Endothelial cell of umbilical vein (primary cell): ENCODE data around the gene F3. TPM values are rescaled to one million over a fixed set of nuclear protein-coding genes. Genes with fewer than 3 reads are reported as not detected.

Experiments
- BruUV-seq: library from RNA; stranded (reverse); fragments of 400-500 nt; replicated peaks from 2 replicates; lab custom pipeline; 2021; lab: Mats Ljungman, UMichigan
- CTCF ChIA-PET: fragments of 300-600, 350-600 bp; sonication (Branson Sonifier 250); formaldehyde crosslinking; loops from one replicate; lab custom pipeline; 2021; ENCODE audit warnings: antibody characterized with exemption, inconsistent platforms; lab: Charles Lee
- POLR2A ChIA-PET: fragments of 300-600, 350-600 bp; sonication (Branson Sonifier 250); formaldehyde crosslinking; loops from one replicate; lab custom pipeline; 2021; ENCODE audit warnings: antibody characterized with exemption, inconsistent platforms; lab: Charles Lee
- DNase-seq: peaks from one replicate; pipeline ENCODE4 v3.0.0-alpha.2; 2011; ENCODE audit warnings: low read depth, low spot score
- FAIRE-seq: peaks from 2 replicates; lab custom pipeline; 2011; peaks lifted over from hg19 to GRCh38; lab: Jason Lieb, UNC
- H2AFZ ChIP-seq: 2 replicates; pipeline ENCODE4 v1.6.0; 2012; ENCODE audit warnings: low read depth, low read length, control low read depth, inconsistent platforms
- H3K27ac ChIP-seq: 2 replicates; pipeline ENCODE4 v1.5.1; 2011; ENCODE audit warnings: low read depth, mild to moderate bottlenecking, control low read depth, low read length, moderate library complexity; ENCODE audit not compliant: insufficient read depth
- H3K27me3 ChIP-seq, 2 experiments: 2 replicates each; pipeline versions ENCODE4 v1.6.0 to v1.6.1; 2011; ENCODE audit warnings: low read length in 2 of 2, mixed read lengths in 1 of 2; ENCODE audit not compliant: control insufficient read depth in 2 of 2, insufficient read depth in 2 of 2
- H3K36me3 ChIP-seq, 2 experiments: 2 replicates in 1 of 2; 3 replicates in 1 of 2; pipeline ENCODE4 v1.5.1; 2011; ENCODE audit warnings: low read length in 2 of 2, mild to moderate bottlenecking in 1 of 2, moderate library complexity in 1 of 2; ENCODE audit not compliant: control insufficient read depth in 2 of 2, insufficient read depth in 2 of 2; ENCODE audit errors: extremely low read depth in 1 of 2
- H3K4me1 ChIP-seq: 3 replicates; pipeline ENCODE4 v1.5.1; 2011; ENCODE audit warnings: mild to moderate bottlenecking, low read length; ENCODE audit not compliant: control insufficient read depth, insufficient read depth; ENCODE audit errors: extremely low read depth
- H3K4me2 ChIP-seq: 2 replicates; pipeline ENCODE4 v1.6.1; 2011; ENCODE audit warnings: low read length, control low read depth, mixed read lengths; ENCODE audit not compliant: insufficient read depth
- H3K4me3 ChIP-seq, 3 experiments: fragments of 200-600 bp in 1 of 3; sonication (generic), shearing (Covaris generic) in 1 of 3; replicated peaks in 1 of 3; 2 replicates each; pipeline ENCODE4 v1.5.1; 2011 to 2016; ENCODE audit warnings: control low read depth in 3 of 3, low read length in 3 of 3, mild to moderate bottlenecking in 2 of 3, inconsistent platforms in 1 of 3, low read depth in 1 of 3, moderate library complexity in 1 of 3; ENCODE audit not compliant: insufficient read depth in 1 of 3
- H3K79me2 ChIP-seq: 2 replicates; pipeline ENCODE4 v1.6.0; 2012; ENCODE audit warnings: low read length, inconsistent platforms; ENCODE audit not compliant: control insufficient read depth, insufficient read depth
- H3K9ac ChIP-seq: replicated peaks from 2 replicates; pipeline ENCODE3; 2011; ENCODE audit warnings: low read length, control low read depth; ENCODE audit not compliant: insufficient read depth; ENCODE audit errors: extremely low read depth
- H3K9me1 ChIP-seq: replicated peaks from 3 replicates; pipeline ENCODE4 v1.6.0; 2011; ENCODE audit warnings: mild to moderate bottlenecking, low read length; ENCODE audit not compliant: control insufficient read depth, insufficient read depth; ENCODE audit errors: extremely low read depth
- H3K9me3 ChIP-seq: replicated peaks from 2 replicates; pipeline ENCODE4 v1.5.1; 2012; ENCODE audit warnings: low read length, inconsistent platforms; ENCODE audit not compliant: control insufficient read depth, insufficient read depth
- H4K20me1 ChIP-seq: replicated peaks from 2 replicates; pipeline ENCODE3; 2011; ENCODE audit warnings: mild to moderate bottlenecking, low read length; ENCODE audit not compliant: control insufficient read depth, insufficient read depth; ENCODE audit errors: extremely low read depth
- CTCF ChIP-seq, 2 donors: IDR thresholded peaks; 1 replicate in 1 of 2; 2 replicates in 1 of 2; pipeline ENCODE4 v1.5.1; 2011; ENCODE audit warnings: low read length in 2 of 2, mild to moderate bottlenecking in 2 of 2, moderate library complexity in 2 of 2, control low read depth in 1 of 2, inconsistent platforms in 1 of 2, low read depth in 1 of 2; ENCODE audit not compliant: insufficient read depth in 1 of 2; ENCODE audit errors: extremely low read depth in 1 of 2
- EZH2 ChIP-seq: IDR thresholded peaks from 2 replicates; pipeline ENCODE4 v1.6.1; 2012; ENCODE audit warnings: borderline replicate concordance, low read depth, mild to moderate bottlenecking, moderate library complexity, low read length, inconsistent platforms; ENCODE audit not compliant: severe bottlenecking
- FOS ChIP-seq: IDR thresholded peaks from 2 replicates; pipeline ENCODE4 v1.6.1; 2011; ENCODE audit warnings: mild to moderate bottlenecking, low read length, moderate library complexity, borderline replicate concordance; ENCODE audit not compliant: insufficient read depth
- GATA2 ChIP-seq: IDR thresholded peaks from 2 replicates; pipeline ENCODE4 v1.7.0; 2011; ENCODE audit warnings: low read depth, mild to moderate bottlenecking, moderate library complexity, mixed read lengths, low read length; ENCODE audit not compliant: insufficient read length, insufficient read depth
- MAX ChIP-seq: IDR thresholded peaks from 2 replicates; pipeline ENCODE4 v1.6.1; 2011; ENCODE audit not compliant: insufficient read depth, insufficient read length
- MYC ChIP-seq: IDR thresholded peaks from one replicate; pipeline ENCODE4 v1.6.1; 2011; ENCODE audit warnings: mild to moderate bottlenecking, low read depth, low read length
- POLR2A ChIP-seq: IDR thresholded peaks from 2 replicates; pipeline ENCODE4 v1.6.1; 2012; ENCODE audit warnings: low read depth, mild to moderate bottlenecking, control low read depth, low read length
- POLR2AphosphoS5 ChIP-seq: IDR thresholded peaks from 2 replicates; pipeline ENCODE4 v1.6.1; 2012; ENCODE audit warnings: low read depth, mild to moderate bottlenecking, control low read depth, low read length, moderate library complexity; ENCODE audit not compliant: insufficient read depth
- dilution Hi-C: fragments of 300-500 bp; cut with MboI; formaldehyde crosslinking; loops from one replicate; pipeline ENCODE4 v1.15.0; 2019; ENCODE audit warnings: low sequenced_read_pairs; ENCODE audit not compliant: extremely low pct_ligation_motif_present
- intact Hi-C: fragments of 100-400 bp; cut with micrococcal nuclease; formaldehyde crosslinking; loops from one replicate; pipeline ENCODE4 v1.10.0; 2022
- polyA plus RNA-seq, 4 experiments: library from polyadenylated mRNA; depleted of rRNA in 3 of 4; stranded (reverse) in 3 of 4; unstranded in 1 of 4; fragments of >200 nt; gene quantifications; 2 replicates each; pipeline versions ENCODE4 v1.2.1 to v1.2.3, GENCODE V29; 2011 to 2012; ENCODE audit warnings: missing spikeins in 1 of 4
- total RNA-seq: library from RNA; stranded (reverse); gene quantifications from 2 replicates; pipeline ENCODE4 v1.2.3, GENCODE V29; 2021

F3 gene
- total and polyA plus RNA-seq, 2 donors (not counting 3 experiments of a cell fraction or from before 2014, with no cell fraction given), result 1.2 to 2.3 TPM

GRCh38 chr1:94501426-94501825, 40.1 kb downstream of the F3 start:
- Histone ChIP-seq H3K9ac (no peak overlapping the region), H3K4me1 (no peaks in the 10 kb centered on the region), H3K4me2 (no peak overlapping the region), H4K20me1 (no peaks in the 10 kb centered on the region), H3K4me3 (no peak overlapping the region), H3K9me1 (no peaks in the 10 kb centered on the region), H3K27ac (no peak overlapping the region), H2AFZ (no peak overlapping the region), H3K36me3 (peaks cover 1 to 4% of the 10 kb centered on the region in 2 experiments), H3K9me3 (no peaks in the 10 kb centered on the region), H3K79me2 (no peaks in the 10 kb centered on the region), H3K27me3 (no peaks in the 10 kb centered on the region)
- DNase-seq, result no peak
- no peak for FAIRE-seq
- ChIA-PET POLR2A (no interaction called here), CTCF (interaction anchor here (1.1 to 3.0 kb wide), 2 partner anchors 20 to 305 kb away, joined by 8 to 11 read pairs; no protein-coding TSS in a partner anchor)
- no TSS peak for BruUV-seq
- dilution Hi-C loops, result no loop called here
- intact Hi-C loops, result no loop called here
- TF ChIP-seq CTCF (IDR thresholded peaks at IDR 0.05; ENCODE audit: extremely low read depth in 1 of 2, insufficient read depth in 1 of 2, low read depth in 1 of 2, low read length in 2 of 2), result no peak
- no peak for TF ChIP-seq GATA2
- no peak for TF ChIP-seq POLR2AphosphoS5
- no peak for TF ChIP-seq POLR2A
- TF ChIP-seq MYC, result no peak
- no peak for TF ChIP-seq MAX
- TF ChIP-seq FOS, result no peak
- no peak for TF ChIP-seq EZH2
